ENCODE results near the gene PDIA5. TPM values are rescaled to one million over a fixed set of nuclear protein-coding genes. Genes with fewer than 3 reads are reported as not detected.

PDIA5 gene
- total RNA-seq, 2 experiments from 2014 or later, result 10.1 to 13.5 TPM

DNA sequence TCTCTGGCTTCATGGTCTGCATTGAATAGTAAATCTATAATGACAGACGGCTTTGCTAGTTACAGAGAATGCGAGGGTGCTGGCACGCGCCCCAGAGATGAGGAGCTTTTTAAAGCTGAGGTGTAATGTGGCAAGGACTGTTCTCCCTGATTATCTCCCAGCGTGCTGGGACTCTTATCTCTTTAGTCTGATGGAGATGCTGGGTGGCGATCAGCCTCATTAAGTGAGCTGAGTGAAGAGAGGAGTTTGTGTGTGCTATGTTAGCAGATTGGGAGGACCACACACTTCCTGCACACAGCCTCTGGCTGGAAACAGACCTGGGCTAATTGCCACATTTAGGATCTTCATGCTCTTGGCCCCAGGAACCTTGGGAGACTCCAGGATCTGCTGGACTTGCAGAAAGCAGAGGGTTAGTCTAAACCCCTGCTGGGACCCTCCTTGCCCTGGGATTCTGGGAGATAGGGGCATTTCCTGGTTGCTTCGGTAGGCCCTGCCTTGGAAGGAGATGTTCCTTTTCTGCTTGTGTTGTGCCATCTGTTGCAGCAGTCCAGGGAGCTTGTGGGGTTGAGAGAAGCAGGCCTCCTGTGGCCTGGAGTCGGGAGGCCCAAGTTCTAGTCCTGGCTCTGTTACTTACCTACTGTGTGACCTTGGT is 15.0 kb downstream of the PDIA5 start:
- no peaks in the 10 kb centered on the region for H3K9me3 Mint-ChIP-seq
- no peaks in the 10 kb centered on the region for H3K27me3 Mint-ChIP-seq
- H3K4me1 Mint-ChIP-seq, result peaks cover 29% of the 10 kb centered on the region
- no peaks in the 10 kb centered on the region for H3K36me3 Mint-ChIP-seq (ENCODE audit: low read depth)
- DNase-seq, result no peak
- POLR2A ChIA-PET, result no interaction called here
- no peak overlapping the region for H3K27ac Mint-ChIP-seq
- CTCF ChIA-PET, result interaction anchor here (0.5 kb wide), 1 partner anchor 178 kb away, joined by 4 read pairs; no protein-coding TSS in a partner anchor
- H3K4me3 Mint-ChIP-seq, result no peak overlapping the region

DNA sequence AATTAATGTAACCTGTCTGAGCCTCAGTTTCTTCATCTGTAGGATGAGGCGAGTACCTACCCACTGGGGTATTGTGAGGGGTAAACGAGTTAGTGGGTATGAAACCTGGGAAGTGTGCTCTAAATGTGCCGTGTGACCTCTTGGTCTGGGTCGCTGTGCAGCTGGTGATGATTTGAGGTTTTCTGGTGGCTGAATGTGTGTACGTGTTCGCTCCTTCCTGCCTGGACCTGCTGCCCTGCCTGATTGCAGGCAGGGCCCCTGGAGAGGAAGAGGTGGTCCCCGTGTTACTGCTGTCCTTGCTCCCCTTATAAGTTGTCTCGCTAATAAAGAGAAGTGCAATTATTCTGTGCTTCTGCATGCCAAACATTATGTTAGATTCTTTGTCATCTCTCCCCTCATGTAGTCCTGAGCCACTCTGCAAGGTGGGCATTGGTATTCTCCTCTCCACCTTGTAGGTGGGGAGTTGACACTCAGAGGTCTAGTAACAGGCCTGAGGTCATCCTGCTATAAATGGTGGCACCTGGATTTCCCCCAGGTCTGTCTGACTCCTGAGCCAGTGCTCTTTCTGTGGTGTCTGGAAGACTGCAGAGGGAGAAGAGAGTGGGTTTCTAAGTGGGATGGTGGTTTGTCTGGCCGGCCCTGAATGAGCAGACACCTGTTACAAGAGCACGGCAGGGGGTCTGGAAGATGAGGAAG is 15.7 kb downstream of the PDIA5 start:
- H3K36me3 Mint-ChIP-seq (ENCODE audit: low read depth), result no peaks in the 10 kb centered on the region
- CTCF ChIA-PET, result no interaction called here
- no peak for DNase-seq
- no peak overlapping the region for H3K27ac Mint-ChIP-seq
- POLR2A ChIA-PET, result no interaction called here
- peaks cover 29% of the 10 kb centered on the region for H3K4me1 Mint-ChIP-seq
- H3K9me3 Mint-ChIP-seq, result no peaks in the 10 kb centered on the region
- no peak overlapping the region for H3K4me3 Mint-ChIP-seq
- no peaks in the 10 kb centered on the region for H3K27me3 Mint-ChIP-seq

DNA sequence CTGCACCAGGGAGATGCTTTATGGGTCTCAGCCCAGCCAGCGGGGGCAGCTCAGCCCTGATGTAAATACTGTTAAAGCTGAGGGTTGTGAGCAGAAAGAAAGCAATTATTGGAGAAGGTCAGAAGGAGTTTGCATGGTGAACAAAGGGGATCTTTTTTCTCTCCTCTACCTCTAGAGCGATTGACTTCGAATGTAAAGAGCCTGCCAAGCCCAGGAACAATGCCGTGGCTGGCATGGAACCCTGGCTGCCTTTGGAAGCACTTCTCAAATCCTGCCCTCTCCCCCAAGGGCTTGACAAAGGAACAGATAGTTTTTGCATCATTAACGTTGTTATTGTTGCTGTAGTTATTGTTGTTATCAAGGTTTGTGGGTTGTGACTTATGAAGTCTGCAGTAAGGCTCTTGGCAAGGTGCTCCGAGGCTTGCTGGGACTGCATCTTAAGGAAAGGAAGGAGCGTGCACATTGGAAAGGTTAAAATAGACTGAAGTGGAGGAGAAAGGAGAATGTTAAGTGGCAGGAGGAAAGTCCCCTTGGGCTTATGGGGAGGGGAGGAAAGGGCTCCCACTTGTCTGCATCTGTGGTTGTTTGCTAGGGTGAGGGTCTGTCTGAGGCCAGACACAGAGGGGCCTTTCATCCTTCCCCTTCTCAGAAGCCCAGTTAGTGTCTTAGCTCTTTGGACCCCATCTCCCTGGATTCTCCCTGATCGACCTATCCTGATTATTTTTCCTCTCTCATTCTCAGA is 16.7 kb downstream of the PDIA5 start:
- POLR2A ChIA-PET, result interaction anchor here (0.6 kb wide), 1 partner anchor 151 kb away, joined by 3 read pairs; no protein-coding TSS in a partner anchor
- Mint-ChIP-seq H3K4me3 (no peak overlapping the region), H3K9me3 (no peaks in the 10 kb centered on the region), H3K4me1 (peaks cover 29% of the 10 kb centered on the region), H3K27me3 (no peaks in the 10 kb centered on the region), H3K36me3 (ENCODE audit: low read depth) (no peaks in the 10 kb centered on the region), H3K27ac (no peak overlapping the region)
- CTCF ChIA-PET, result no interaction called here
- DNase-seq, result no peak

DNA sequence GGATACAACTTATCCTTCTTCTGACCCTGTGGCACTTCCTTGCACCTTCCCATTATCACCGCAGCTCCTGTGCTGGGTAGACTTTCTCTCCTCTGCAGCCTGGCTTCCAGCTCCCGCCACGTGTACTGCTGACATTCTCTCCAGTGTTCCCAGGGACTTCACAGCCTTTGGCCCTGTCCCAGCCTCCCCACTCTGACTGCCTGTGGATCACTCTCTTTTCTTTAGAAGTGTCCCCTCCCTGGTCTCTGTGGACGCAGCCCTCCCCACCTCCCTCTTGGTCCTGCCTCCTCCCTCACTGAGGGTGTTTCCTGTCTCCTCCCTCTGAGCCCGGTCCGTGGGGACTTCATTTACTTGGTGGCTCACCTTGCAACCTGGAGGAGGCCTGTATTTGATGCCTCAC is 17.4 kb downstream of the PDIA5 start:
- no peaks in the 10 kb centered on the region for H3K36me3 Mint-ChIP-seq (ENCODE audit: low read depth)
- H3K27me3 Mint-ChIP-seq, result no peaks in the 10 kb centered on the region
- H3K27ac Mint-ChIP-seq, result no peak overlapping the region
- H3K9me3 Mint-ChIP-seq, result no peaks in the 10 kb centered on the region
- ChIA-PET CTCF (no interaction called here), POLR2A (no interaction called here)
- no peak overlapping the region for H3K4me3 Mint-ChIP-seq
- no peak for DNase-seq
- peaks cover 29% of the 10 kb centered on the region for H3K4me1 Mint-ChIP-seq

DNA sequence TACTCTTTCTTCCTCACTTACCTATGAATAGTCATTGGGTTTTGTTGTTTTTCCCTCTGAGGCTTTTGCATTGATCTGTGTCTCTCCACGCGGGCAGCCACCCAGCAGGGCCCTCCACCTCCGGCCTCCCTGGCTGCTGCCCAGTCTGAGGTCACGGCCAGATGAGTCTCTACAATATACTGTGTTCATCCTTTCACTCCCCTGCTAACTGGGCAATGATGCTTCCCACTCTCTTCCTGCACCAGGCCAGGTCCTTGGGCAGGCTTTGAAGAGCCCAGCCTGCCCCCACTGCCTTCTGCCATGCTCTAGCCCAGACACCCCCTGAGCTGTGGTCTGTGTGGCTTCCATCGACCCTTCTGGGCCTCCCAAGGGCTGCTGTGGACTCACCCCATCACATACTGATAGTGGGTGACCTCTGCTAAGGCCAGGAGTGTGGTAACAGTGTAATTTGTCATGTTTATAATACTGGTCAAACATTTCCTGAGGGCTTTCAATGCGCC is 18.0 kb downstream of the PDIA5 start:
- peaks cover 27% of the 10 kb centered on the region for H3K4me1 Mint-ChIP-seq
- ChIA-PET CTCF (no interaction called here), POLR2A (no interaction called here)
- no peak for DNase-seq
- no peak overlapping the region for H3K4me3 Mint-ChIP-seq
- H3K27ac Mint-ChIP-seq, result no peak overlapping the region
- no peaks in the 10 kb centered on the region for H3K36me3 Mint-ChIP-seq (ENCODE audit: low read depth)
- no peaks in the 10 kb centered on the region for H3K9me3 Mint-ChIP-seq
- no peaks in the 10 kb centered on the region for H3K27me3 Mint-ChIP-seq

DNA sequence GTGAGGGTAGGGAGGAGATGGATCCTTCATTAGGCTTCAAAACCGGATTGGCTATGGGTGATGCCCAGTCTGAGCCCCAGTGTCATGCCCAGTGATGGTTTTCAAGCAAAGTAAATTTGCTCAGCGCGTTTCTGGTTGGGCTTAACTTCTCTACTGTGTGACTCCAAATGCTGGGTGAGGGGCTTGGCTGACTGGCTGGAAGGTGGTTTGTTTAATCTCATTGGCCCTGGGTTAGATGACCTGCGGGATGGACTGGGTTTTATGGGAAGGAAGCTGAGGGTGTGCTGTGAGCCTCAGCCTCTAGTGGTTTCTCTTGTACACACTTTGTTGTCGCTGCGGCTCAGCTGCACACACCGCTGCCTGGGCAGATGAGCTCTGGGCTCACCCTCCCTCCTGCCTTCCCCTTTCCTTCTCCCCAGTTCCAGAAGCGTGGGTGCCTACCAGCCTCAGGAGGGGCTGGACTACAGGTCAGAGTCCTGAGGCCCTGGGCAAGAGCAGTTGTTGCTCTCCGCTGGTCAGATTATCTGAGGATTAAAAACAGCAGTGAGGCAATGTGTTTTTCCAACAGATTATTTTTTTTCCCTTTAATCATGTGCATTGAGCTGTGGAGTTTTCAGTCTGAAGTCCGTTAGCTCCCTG is 18.6 kb downstream of the PDIA5 start:
- Mint-ChIP-seq H3K4me1 (peaks cover 29% of the 10 kb centered on the region), H3K27me3 (no peaks in the 10 kb centered on the region), H3K36me3 (ENCODE audit: low read depth) (no peaks in the 10 kb centered on the region), H3K27ac (no peak overlapping the region), H3K9me3 (no peaks in the 10 kb centered on the region), H3K4me3 (no peak overlapping the region)
- ChIA-PET POLR2A (no interaction called here), CTCF (no interaction called here)
- no peak for DNase-seq

DNA sequence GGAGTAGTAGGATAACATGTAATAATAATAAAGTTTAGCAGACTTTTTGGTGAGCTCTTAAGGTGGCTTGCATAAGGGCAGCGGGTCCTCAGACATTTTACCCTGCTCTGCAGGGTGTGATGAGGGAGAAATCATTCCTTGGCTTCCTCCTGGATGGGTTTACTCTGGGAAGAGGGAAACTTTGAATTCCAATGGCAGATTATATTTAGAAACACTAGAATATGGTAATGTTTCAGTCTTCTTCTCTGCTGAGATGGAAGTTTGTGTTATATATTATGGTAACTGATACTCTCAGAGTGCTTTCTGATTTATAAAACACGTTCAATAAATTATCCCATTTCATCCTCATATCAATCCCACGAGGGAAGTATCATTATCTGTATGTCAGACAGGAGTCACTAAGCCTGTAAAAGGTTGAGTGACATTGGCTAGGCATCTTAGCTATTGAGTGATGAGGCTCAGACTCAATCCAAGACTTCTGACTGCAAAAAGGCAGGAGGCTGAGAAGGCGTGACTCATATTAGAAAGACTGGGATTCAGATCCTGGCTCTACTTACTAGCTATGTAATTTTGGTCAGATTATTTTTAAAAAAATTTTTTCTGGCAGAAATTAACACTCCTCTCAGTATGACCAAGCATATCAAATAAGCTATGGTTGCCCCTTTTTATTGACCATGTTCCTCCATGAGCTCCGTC is 19.3 kb downstream of the PDIA5 start:
- H3K4me3 Mint-ChIP-seq, result no peak overlapping the region
- no peak for DNase-seq
- no peaks in the 10 kb centered on the region for H3K9me3 Mint-ChIP-seq
- CTCF ChIA-PET, result no interaction called here
- peaks cover 2% of the 10 kb centered on the region for H3K36me3 Mint-ChIP-seq (ENCODE audit: low read depth)
- POLR2A ChIA-PET, result no interaction called here
- peaks cover 36% of the 10 kb centered on the region for H3K4me1 Mint-ChIP-seq
- no peak overlapping the region for H3K27ac Mint-ChIP-seq
- no peaks in the 10 kb centered on the region for H3K27me3 Mint-ChIP-seq

DNA sequence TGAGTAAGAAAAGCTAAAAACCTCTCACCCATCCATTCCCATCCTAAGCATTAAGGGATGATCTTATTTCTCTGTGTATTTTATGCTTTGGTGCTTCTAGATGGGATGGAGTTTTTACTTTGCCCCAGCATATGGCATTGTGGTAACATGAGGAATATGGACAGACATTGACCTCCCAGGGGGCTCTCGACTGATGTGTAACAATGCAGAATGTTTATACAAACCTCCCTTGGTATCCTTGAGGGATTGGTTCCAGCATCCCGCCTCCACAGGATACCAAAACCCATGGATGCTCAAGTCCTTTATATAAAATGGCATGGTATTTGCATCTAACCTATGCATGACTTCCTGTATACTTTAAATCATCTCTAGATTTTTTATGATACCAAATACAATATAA is 21.6 kb downstream of the PDIA5 start:
- ChIA-PET CTCF (no interaction called here), POLR2A (no interaction called here)
- DNase-seq, result no peak
- H3K4me3 Mint-ChIP-seq, result no peak overlapping the region
- H3K9me3 Mint-ChIP-seq, result no peaks in the 10 kb centered on the region
- H3K36me3 Mint-ChIP-seq (ENCODE audit: low read depth), result peaks cover 10% of the 10 kb centered on the region
- no peak overlapping the region for H3K27ac Mint-ChIP-seq
- H3K27me3 Mint-ChIP-seq, result no peaks in the 10 kb centered on the region
- H3K4me1 Mint-ChIP-seq, result peaks cover 34% of the 10 kb centered on the region

DNA sequence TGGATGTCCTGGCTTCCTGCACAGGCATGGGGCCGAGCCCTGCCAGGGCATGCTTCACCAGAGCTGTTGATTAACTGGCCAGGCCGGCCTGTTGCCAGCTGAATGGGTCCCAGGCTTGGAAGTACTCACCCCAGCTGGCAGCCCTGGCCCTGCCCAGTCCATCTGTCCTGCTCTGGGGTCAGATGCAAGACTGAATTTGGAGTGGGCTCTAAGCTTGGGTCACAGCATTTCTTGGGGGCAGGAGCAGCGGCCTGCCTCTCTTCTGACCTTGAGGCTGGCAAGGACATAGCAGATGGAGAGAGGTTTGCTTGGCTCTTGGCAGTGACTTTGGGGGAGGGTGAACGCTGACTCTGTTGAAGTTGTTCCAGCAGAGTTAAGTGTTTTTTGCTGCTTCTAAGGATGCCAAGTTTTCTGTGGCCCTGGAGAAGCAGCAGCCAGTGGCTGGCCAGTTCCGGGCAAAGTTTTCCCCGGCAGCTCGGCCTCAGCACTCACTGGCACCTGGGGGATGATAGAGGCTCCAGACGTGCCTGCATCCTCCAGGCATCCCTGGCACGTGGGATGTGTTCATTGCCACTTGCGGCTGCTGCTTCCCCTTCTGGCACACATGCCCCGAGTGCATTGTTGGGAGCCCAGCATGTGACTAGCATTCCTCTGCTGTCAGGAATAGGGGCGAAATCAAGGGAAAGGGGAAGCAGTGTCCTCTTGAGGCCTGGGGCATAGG is 22.9 kb downstream of the PDIA5 start:
- POLR2A ChIA-PET, result no interaction called here
- CTCF ChIA-PET, result interaction anchor here (1.2 kb wide), 1 partner anchor 62 kb away, joined by 3 read pairs; the partner anchor contains the start of gene SEMA5B
- Mint-ChIP-seq H3K4me3 (no peak overlapping the region), H3K27me3 (no peaks in the 10 kb centered on the region), H3K9me3 (no peaks in the 10 kb centered on the region), H3K4me1 (peaks cover 25% of the 10 kb centered on the region), H3K27ac (no peak overlapping the region), H3K36me3 (ENCODE audit: low read depth) (peaks cover 10% of the 10 kb centered on the region)
- DNase-seq, result no peak

DNA sequence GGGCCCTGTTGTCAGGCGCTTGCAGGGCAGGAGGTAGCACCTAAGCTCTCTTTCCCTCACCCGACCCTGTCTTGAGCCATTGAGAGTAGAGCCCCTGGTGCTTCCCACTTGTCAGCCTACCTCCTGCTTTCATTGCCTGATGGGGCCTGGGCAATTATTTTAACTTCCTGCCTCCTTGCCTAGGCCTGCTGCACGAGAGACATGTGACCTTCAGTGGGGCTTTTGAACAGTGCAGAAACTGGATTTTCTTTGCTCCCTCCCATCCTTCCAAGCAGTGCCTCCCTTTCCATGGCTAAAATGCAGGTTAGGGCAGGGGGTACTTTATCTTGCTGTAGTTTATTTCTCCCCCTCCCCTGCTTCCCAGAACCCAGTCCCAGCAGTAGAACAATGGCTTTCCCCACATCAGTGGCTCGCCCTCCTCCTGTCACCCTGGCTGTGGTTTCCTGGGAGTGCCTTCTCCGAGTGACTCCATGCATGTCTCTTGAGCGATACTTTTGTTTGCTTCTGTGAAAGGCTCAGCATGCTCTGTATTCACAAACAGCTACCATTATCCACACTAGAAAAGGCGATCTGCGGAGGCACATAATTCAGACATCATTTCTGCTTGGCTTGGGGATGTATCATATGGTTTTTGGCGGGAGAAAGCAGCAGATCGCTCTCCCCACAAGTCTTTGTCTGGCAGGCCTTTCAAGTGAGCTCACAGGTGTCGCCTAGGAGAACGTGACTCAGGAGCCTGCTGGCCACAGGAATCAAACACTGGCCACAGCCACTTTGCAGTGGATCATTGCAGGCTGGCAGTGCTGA is 24.1 kb downstream of the PDIA5 start:
- ChIA-PET CTCF (interaction anchor here (1.2 kb wide), 1 partner anchor 63 kb away, joined by 3 read pairs; the partner anchor contains the start of gene SEMA5B), POLR2A (no interaction called here)

DNA sequence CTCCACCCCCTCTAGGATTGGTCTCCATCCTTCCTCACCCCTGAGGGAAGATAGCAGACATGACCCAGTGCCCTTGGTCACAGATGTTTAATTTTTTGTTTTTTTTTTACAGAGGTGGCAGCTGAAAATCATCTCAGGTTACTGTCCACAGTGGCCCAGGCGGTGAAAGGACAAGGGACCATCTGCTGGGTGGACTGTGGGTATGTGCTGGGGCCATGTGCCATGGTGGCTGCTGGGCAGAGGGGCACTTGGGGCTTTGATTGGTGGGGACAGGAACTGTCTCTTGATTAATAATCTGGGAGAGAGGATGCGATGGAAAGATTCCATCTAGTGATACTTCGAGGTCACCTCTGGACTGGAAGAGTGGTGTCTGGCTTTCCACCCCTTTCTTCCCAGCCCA is 25.4 kb downstream of the PDIA5 start:
- Mint-ChIP-seq H3K4me1 (peaks cover 17% of the 10 kb centered on the region), H3K4me3 (no peak overlapping the region), H3K27me3 (no peaks in the 10 kb centered on the region), H3K27ac (no peak overlapping the region), H3K9me3 (no peaks in the 10 kb centered on the region), H3K36me3 (ENCODE audit: low read depth) (peaks cover 10% of the 10 kb centered on the region)
- DNase-seq, result no peak
- POLR2A ChIA-PET, result no interaction called here
- CTCF ChIA-PET, result no interaction called here

More for the DNA sequence above, 24.1 kb downstream of the PDIA5 start:
- Mint-ChIP-seq H3K9me3 (no peaks in the 10 kb centered on the region), H3K4me1 (peaks cover 17% of the 10 kb centered on the region), H3K36me3 (ENCODE audit: low read depth) (peaks cover 10% of the 10 kb centered on the region), H3K27ac (no peak overlapping the region), H3K27me3 (no peaks in the 10 kb centered on the region), H3K4me3 (no peak overlapping the region)
- DNase-seq, result no peak

DNA sequence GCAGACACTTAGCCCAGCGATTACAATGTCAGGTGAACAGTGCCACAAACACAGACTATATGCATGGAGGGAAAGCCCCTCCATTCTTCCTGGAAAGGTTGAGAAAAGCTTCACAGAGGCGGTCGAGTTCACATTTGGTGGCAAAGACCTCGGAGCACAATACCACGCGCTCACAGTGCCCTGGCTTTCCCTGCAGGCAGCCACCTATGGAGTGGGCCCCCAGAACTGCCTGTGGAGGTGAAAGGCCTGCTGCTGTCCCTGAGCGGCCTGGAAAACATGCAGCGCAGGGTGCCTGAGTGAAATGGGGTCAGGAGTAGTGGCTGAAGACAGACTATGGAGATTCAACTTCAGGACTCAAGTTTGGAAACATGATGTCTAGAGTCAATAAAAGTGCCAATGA is 26.9 kb downstream of the PDIA5 start:
- CTCF ChIA-PET, result no interaction called here

More for the DNA sequence above, 26.9 kb downstream of the PDIA5 start:
- POLR2A ChIA-PET, result no interaction called here
- no peaks in the 10 kb centered on the region for H3K27me3 Mint-ChIP-seq
- H3K9me3 Mint-ChIP-seq, result no peaks in the 10 kb centered on the region
- no peak for DNase-seq
- peaks cover 10% of the 10 kb centered on the region for H3K36me3 Mint-ChIP-seq (ENCODE audit: low read depth)
- H3K4me1 Mint-ChIP-seq, result peaks cover 17% of the 10 kb centered on the region
- H3K27ac Mint-ChIP-seq, result no peak overlapping the region
- no peak overlapping the region for H3K4me3 Mint-ChIP-seq

Data from activated CD4-positive, alpha-beta memory T cell treated with anti-CD3 and anti-CD28 coated beads, Interleukin-2, amount 10 ng/mL, durations not matched to agents 7 days and 5 days (primary cell).